ENCODE measurements around the gene ATP2A1. TPM values are rescaled to one million over a fixed set of nuclear protein-coding genes. Genes with fewer than 3 reads are reported as not detected.

The ATP2A1 gene
- total and polyA plus RNA-seq, 2 experiments from 2014 or later, result 0.73 to 4.0 TPM

- TF ChIP-seq ZNF462 (CRISPR knock-in tag; IDR thresholded peaks at IDR 0.05), result no peak
- no peak for TF ChIP-seq CREB1 (CRISPR knock-in tag; IDR thresholded peaks at IDR 0.05; ENCODE audit: low read depth)
- no peak for TF ChIP-seq JUNB (IDR thresholded peaks at IDR 0.05; ENCODE audit: unreplicated experiment)
These were observed 23.6 kb downstream of the ATP2A1 start (continued) for GRCh38 chr16:28901862-28902261.

- ATAC-seq, result no peak
- no peak for TF ChIP-seq ZNF114 (CRISPR knock-in tag; IDR thresholded peaks at IDR 0.05)
- TF ChIP-seq REST (IDR thresholded peaks at IDR 0.05; ENCODE audit: unreplicated experiment), result no peak
- TF ChIP-seq NANOG (IDR thresholded peaks at IDR 0.05; ENCODE audit: borderline replicate concordance), result no peak
- no peak for TF ChIP-seq ZNF331 (CRISPR knock-in tag; IDR thresholded peaks at IDR 0.05; ENCODE audit: low read depth)
- TF ChIP-seq EZH2 (IDR thresholded peaks at IDR 0.05; ENCODE audit: low read depth, unreplicated experiment), result no peak
- no peak for TF ChIP-seq CREB1 (CRISPR knock-in tag; IDR thresholded peaks at IDR 0.05; ENCODE audit: low read depth)
These were observed 24.6 kb downstream of the ATP2A1 start for GRCh38 chr16:28902909-28903308.

More at GRCh38 chr16:28902909-28903308, 24.6 kb downstream of the ATP2A1 start:
- H3K27ac Mint-ChIP-seq, result no peak overlapping the region
- H3K4me1 Mint-ChIP-seq, result no peaks in the 10 kb centered on the region
- Histone ChIP-seq H3F3A (replicated peaks; ENCODE audit: low read depth) (no peaks in the 10 kb centered on the region), H3K4me3 (no peak overlapping the region), H3K9me2 (ENCODE audit: insufficient read depth) (no peaks in the 10 kb centered on the region), H3K27me3 (ENCODE audit: insufficient read depth) (no peaks in the 10 kb centered on the region), H4K20me1 (replicated peaks; ENCODE audit: insufficient read depth) (no peaks in the 10 kb centered on the region), H3K4me1 (ENCODE audit: insufficient read depth) (no peaks in the 10 kb centered on the region), H3K27ac (ENCODE audit: low read depth) (no peak overlapping the region), H3K4me2 (no peak overlapping the region), H2AFZ (no peak overlapping the region), H3K79me2 (replicated peaks; ENCODE audit: insufficient read depth) (no peaks in the 10 kb centered on the region), H3K36me3 (ENCODE audit: insufficient read depth) (no peaks in the 10 kb centered on the region)
- no peak overlapping the region for H3K4me3 Mint-ChIP-seq
- no peaks in the 10 kb centered on the region; the same call in 2 of the 3 replicates for H3K36me3 Mint-ChIP-seq (ENCODE audit: low read depth)
- DNase-seq (ENCODE audit: low spot score), result no peak
- H3K27me3 Mint-ChIP-seq (ENCODE audit: insufficient read depth, low read depth, poor library complexity), result peaks cover 3% of the 10 kb centered on the region
- H3K9me3 Mint-ChIP-seq, result no peaks in the 10 kb centered on the region

Measured in GM23338 (cell line).